ENCODE measurements around the gene TK2.
"Not testable (repeated sequence)": the region's sequence is repeated elsewhere in the genome, so short reads cannot be mapped to it uniquely, and the experiment has no call there.

The TK2 gene

GRCh38 chr16:66503030-66503429 is 46.9 kb downstream of the TK2 start:
- DNase-seq (ENCODE audit: low spot score), result no peak

DNA sequence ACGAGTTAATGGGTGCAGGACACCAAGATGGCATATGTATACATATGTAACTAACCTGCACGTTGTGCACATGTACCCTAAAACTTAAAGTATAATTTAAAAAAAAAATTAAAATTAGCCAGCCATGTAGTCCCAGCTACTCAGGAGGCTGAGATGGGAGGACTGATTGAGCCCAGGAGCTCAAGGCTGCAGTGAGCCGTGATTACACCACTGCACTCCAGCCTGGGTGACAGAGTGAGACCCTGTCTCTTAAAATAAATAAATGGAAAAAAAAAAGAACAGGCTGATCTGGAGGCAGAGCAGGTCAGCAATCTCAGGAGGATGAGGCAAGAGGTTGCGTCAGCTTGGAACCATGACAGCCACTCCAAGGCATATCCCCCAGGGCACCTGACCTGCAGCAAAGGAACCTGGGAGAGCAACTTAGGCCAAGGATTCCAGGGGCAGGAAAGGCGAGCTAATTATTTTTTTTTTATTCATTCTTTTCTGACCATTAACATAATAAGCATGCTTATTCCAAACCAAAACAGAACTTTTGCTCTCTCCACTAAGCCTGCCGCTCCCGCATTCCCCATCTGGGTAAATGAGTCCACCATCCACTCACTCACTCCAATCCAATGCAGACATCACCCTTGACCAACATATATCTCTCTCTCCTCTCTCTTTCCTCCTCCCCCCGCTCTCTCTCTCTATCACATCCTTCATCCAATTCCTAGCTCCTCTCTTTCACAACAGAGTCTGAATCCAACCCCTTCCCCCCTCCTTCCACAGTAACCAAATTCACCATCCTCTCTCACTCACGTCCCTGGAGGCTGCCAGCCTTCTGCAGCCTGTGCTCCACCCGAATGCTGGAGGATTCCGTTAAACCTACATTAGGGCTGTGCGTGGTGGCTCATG is 47.7 kb downstream of the TK2 start:
- no peak for DNase-seq (ENCODE audit: low spot score)

DNA sequence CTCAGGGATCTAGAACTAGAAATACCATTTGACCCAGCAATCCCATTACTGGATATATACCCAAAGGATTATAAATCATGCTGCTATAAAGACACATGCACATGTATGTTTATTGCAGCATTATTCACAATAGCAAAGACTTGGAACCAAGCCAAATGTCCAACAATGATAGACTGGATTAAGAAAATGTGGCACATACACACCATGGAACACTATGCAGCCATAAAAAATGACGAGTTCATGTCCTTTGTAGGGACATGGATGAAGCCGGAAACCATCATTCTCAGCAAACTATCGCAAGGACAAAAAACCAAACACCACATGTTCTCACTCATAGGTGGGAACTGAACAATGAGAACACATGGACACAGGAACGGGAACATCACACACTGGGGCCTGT is 48.4 kb downstream of the TK2 start:
- DNase-seq (ENCODE audit: low spot score), result not testable (repeated sequence)

GRCh38 chr16:66497921-66498320 is 52.0 kb downstream of the TK2 start:
- not testable (repeated sequence) for DNase-seq (ENCODE audit: low spot score)

GRCh38 chr16:66496226-66496625 is 53.7 kb downstream of the TK2 start:
- not testable (repeated sequence) for DNase-seq (ENCODE audit: low spot score)

GRCh38 chr16:66495440-66495839 is 54.5 kb downstream of the TK2 start:
- DNase-seq (ENCODE audit: low spot score), result no peak

- DNase-seq (ENCODE audit: low spot score), result no peak
Measured at GRCh38 chr16:66494916-66495315, 55.0 kb downstream of the TK2 start.

DNA sequence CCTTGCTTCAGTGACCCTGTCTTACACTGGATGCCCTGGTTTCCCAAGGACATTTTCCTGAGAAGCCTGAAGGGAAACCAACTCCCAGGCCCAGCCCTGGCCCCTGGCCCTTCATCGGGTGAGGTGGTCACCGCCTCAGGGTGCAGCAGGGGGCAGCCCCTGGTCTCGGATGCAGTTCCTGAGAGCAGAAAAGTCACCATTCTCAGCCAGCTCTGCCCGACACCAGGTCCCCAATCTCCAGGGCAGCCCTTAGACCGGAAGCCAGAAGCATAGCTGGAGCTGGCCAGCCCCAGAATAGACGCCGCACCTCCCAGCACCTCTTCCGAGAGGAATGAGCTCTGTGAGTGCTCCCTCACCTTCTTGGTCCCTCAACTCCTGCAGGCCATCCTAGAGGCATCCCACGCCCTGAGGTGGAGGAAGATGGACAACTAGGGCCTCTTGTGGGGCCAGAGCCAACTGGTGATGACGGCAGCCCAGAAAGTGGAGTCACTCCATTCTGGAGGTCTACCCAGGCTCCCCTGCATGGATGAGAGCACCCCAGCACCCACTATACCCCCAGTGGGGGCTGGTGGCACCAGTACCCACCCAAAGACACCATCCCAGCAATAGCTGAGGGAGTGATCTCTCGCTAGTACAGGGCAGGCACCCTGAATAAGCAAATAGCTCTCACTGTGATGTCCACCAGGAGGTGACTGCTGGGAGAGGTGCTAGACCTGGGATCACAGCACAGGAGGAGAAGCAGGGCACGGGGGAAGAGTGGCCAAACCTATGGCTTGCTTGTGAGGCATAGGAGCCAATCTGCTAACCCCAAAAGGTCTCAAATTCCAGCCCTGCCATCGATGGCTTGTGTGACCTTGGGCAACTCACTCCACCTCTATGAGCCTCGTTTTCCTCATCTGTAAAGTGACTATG is 56.2 kb downstream of the TK2 start:
- DNase-seq (ENCODE audit: low spot score), result no peak

GRCh38 chr16:66491716-66492064 is 58.2 kb downstream of the TK2 start:
- DNase-seq (ENCODE audit: low spot score), result no peak

- DNase-seq (ENCODE audit: low spot score), result no peak
Measured at GRCh38 chr16:66490774-66491715, 58.9 kb downstream of the TK2 start.

DNA sequence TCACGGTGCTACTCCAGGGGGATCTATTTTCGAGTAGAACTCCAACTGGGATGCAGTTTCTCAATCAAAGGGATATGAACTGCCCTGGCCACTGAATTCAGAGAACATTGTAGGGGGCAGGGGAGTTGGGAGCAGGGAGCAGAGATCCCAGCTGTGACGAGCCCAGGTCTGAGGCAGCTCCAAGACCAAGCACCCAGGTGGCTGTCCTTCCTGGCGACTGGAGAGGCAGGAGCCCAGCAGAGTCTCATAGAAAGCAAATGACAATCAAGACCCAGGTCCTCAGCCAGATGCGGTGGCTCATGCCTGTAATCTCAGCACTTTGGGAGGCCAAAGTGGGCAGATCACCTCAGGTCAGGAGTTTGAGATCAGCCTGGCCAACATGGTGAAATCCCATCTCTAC is 60.1 kb downstream of the TK2 start:
- DNase-seq (ENCODE audit: low spot score), result no peak

- DNase-seq (ENCODE audit: low spot score), result no peak
Measured at GRCh38 chr16:66489385-66489784, 60.5 kb downstream of the TK2 start.

GRCh38 chr16:66488505-66488904 is 61.4 kb downstream of the TK2 start:
- no peak for DNase-seq (ENCODE audit: low spot score)

GRCh38 chr16:66487580-66488275 is 62.2 kb downstream of the TK2 start:
- no peak for DNase-seq (ENCODE audit: low spot score)

DNA sequence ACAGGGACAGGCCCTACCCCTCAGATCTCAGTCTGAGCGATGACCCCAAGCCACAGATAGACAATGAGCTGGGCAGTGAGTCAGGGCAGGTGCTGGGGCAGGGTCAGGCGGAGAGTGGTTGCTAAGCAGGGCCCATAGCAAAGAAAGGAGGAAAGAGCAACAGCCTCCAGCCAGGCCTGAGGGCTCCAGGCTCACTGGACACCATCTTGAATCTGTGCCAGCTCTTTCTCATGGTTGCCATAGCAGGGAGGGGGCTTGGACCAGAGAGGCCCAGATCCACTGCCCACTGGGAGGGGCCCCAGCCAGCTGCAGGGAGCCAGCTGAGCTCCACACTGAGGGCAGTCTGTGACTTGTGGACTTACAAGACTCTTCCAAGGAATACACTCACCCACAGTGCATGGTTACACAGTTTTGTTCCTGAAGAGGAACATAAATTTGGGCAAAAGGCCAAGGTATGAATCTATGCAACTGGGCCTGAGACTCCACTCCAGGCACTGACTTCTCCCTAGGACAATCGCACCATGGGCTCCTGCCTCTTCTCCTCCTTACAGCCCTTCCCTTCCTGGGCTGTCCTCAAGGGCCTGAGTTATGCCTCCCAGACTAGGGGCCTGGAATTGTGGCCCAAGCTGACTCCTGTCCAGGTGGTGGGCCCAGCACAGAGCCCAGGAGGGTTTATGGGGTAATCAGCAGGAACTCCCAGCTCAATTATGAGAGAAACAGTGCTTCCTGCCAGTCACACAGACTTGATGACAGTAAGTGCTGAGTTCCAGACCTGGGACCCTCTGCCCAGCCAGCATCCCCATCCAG is 62.9 kb downstream of the TK2 start:
- DNase-seq (ENCODE audit: low spot score), result no peak

DNA sequence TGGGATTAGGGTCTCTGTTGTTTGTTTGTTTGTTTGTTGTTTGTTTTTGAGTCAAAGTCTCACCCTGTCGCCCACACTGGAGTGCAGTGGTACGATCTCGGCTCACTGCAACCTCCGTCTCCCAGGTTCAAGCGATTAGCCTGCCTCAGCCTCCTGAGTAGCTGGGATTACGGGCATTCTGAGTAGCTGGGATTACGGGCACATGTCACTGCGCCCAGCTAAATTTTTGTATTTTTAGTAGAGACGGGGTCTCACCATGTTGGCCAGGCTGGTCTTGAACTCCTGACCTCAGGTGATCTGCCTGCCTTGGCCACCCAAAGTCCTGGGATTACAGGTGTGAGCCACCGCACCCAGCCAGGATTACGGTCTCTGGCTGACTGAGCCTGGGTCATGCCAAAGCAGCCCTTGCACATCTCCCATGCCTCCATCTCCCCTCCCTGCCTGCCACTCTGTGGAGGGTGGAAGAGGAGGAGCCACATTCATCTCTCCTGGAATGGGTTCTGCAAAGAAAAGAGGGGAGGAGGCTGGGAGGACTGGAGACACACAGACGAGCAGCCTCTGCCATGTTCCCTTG is 63.6 kb downstream of the TK2 start:
- no peak for DNase-seq (ENCODE audit: low spot score)

- DNase-seq (ENCODE audit: low spot score), result no peak
Measured at GRCh38 chr16:66485376-66485775, 64.5 kb downstream of the TK2 start.

DNA sequence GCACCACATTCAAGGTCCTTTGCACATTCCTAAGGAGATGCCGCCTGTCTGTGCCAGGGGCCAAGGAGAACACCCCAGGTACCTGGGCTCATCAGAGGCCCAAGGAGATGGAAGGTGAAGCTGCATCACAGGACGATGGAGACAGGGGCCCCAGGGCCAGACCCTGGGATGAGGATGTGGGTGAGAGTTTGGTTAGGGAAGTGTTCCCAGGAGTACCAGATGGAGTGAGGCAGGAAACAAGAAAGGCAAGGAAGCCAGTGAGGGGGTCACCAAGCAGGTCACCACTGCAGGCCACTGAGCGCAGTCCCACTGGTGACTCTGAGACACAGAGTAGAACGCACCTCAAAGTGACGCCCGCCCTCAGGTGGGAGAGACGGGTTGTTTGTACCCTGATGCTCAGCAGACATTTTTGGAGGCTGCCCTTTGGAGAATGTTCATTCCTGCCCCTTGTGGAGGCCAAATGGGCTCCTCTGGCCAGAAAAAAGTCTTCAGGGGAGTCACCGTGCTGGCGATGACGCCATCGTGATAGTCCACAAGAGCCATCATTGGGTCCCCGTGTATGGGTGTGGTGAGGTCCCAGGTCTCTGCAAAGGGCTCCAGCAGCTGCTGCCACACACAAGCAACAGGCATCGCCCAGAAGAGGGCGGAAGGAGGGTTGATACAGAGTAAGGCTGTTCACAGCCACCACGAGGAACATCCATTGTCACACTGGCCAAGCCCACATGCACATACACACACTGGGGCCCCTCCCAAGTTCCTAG is 65.3 kb downstream of the TK2 start:
- DNase-seq (ENCODE audit: low spot score), result no peak
